Panc1 (cell line): Measurements from ENCODE around the gene VN1R5. TPM values are rescaled to one million over a fixed set of nuclear protein-coding genes. Genes with fewer than 3 reads are reported as not detected.
A peak's percentile ranks its signal among the peaks of the same experiment; 100 is the strongest.

Experiments
- ATAC-seq: fragments of 200-7000 bp; cut with Tn5 transposase; 2 replicates; pipeline ENCODE4 v1.9.1; 2020; ENCODE audit warnings: mild to moderate bottlenecking, moderate library complexity
- BruUV-seq: library from RNA; stranded (reverse); fragments of 400-500 nt; replicated peaks from 2 replicates; lab custom pipeline; 2021; lab: Mats Ljungman, UMichigan
- CTCF ChIA-PET: fragments of 300-600 bp; sonication (Branson Sonifier 250); formaldehyde crosslinking; loops from one replicate; lab custom pipeline; 2022; ENCODE audit warnings: antibody characterized with exemption; lab: Charles Lee
- POLR2A ChIA-PET: fragments of 300-600 bp; sonication (Branson Sonifier 250); formaldehyde crosslinking; loops from one replicate; lab custom pipeline; 2022; ENCODE audit warnings: antibody characterized with exemption; lab: Charles Lee
- DNase-seq: peaks from one replicate; pipeline ENCODE4 v3.0.0-alpha.2; 2010; ENCODE audit warnings: low read depth, low spot score
- H3K27ac ChIP-seq: 2 replicates; pipeline ENCODE4 v1.5.1; 2011; ENCODE audit warnings: mild to moderate bottlenecking, low read length, inconsistent platforms
- H3K27me3 ChIP-seq: fragments of 200-500 bp; sonication (Bioruptor generic); 2 replicates; pipeline ENCODE4 v1.6.0; 2014; ENCODE audit warnings: low read length, inconsistent platforms; ENCODE audit not compliant: control insufficient read depth, insufficient read depth
- H3K36me3 ChIP-seq: fragments of 200-500 bp; sonication (Bioruptor generic); 2 replicates; pipeline ENCODE4 v1.5.1; 2014; ENCODE audit warnings: inconsistent platforms, mild to moderate bottlenecking, low read length, moderate library complexity; ENCODE audit not compliant: control insufficient read depth, insufficient read depth
- H3K4me1 ChIP-seq: 2 replicates; pipeline ENCODE4 v1.5.1; 2011; ENCODE audit warnings: inconsistent platforms, mild to moderate bottlenecking, low read length, moderate library complexity; ENCODE audit not compliant: control insufficient read depth, insufficient read depth
- H3K4me3 ChIP-seq, 2 experiments: 2 replicates each; pipeline ENCODE4 v1.5.1; 2011 to 2012; ENCODE audit warnings: low read depth in 2 of 2, low read length in 2 of 2, mild to moderate bottlenecking in 2 of 2, inconsistent platforms in 1 of 2, moderate library complexity in 1 of 2
- H3K9me3 ChIP-seq: fragments of 200-500 bp; sonication (Bioruptor generic); 2 replicates; pipeline ENCODE4 v1.5.1; 2014; ENCODE audit warnings: low read depth, mild to moderate bottlenecking, inconsistent platforms, low read length, moderate library complexity; ENCODE audit not compliant: control insufficient read depth, insufficient read depth
- CTCF ChIP-seq: fragments of 450-650 bp; IDR thresholded peaks from 2 replicates; pipeline ENCODE4 v1.5.1; 2017; ENCODE audit warnings: mild to moderate bottlenecking
- POLR2AphosphoS5 ChIP-seq: IDR thresholded peaks from 2 replicates; pipeline ENCODE4 v1.6.1; 2012; ENCODE audit warnings: mild to moderate bottlenecking, low read depth, low read length, moderate library complexity
- SIN3A ChIP-seq: IDR thresholded peaks from 2 replicates; pipeline ENCODE4 v1.6.1; 2012; ENCODE audit warnings: low read depth, mild to moderate bottlenecking, low read length, moderate library complexity, borderline replicate concordance; ENCODE audit not compliant: insufficient read depth
- TCF7L2 ChIP-seq: IDR thresholded peaks from 2 replicates; pipeline ENCODE4 v1.6.1; 2011; ENCODE audit warnings: mild to moderate bottlenecking, low read depth, low read length, inconsistent platforms
- in situ Hi-C: cut with HindIII; loops from 2 replicates; pipeline ENCODE4 v1.10.0; 2016; ENCODE audit warnings: low sequenced_read_pairs, low pct_unique_long_range_greater_than_20kb
- intact Hi-C: fragments of 100-400 bp; cut with micrococcal nuclease; formaldehyde crosslinking; loops from one replicate; pipeline ENCODE4 v1.10.0; 2022; ENCODE audit not compliant: unreplicated experiment
- total RNA-seq: library from RNA; stranded (reverse); gene quantifications from one replicate; pipeline ENCODE4 v1.2.1, GENCODE V29; 2021; ENCODE audit not compliant: unreplicated experiment
- TF ChIP-seq, protein P1 (sequence below), 2 experiments: IDR thresholded peaks; 2 replicates each; pipeline ENCODE4 v1.6.1; 2011 to 2012; ENCODE audit warnings: low read depth in 2 of 2, control low read depth in 1 of 2, low read length in 1 of 2, mild to moderate bottlenecking in 1 of 2, moderate library complexity in 1 of 2; ENCODE audit not compliant: insufficient read depth in 1 of 2

VN1R5 gene
- total RNA-seq, 1 experiment from 2014 or later = not detected

DNA sequence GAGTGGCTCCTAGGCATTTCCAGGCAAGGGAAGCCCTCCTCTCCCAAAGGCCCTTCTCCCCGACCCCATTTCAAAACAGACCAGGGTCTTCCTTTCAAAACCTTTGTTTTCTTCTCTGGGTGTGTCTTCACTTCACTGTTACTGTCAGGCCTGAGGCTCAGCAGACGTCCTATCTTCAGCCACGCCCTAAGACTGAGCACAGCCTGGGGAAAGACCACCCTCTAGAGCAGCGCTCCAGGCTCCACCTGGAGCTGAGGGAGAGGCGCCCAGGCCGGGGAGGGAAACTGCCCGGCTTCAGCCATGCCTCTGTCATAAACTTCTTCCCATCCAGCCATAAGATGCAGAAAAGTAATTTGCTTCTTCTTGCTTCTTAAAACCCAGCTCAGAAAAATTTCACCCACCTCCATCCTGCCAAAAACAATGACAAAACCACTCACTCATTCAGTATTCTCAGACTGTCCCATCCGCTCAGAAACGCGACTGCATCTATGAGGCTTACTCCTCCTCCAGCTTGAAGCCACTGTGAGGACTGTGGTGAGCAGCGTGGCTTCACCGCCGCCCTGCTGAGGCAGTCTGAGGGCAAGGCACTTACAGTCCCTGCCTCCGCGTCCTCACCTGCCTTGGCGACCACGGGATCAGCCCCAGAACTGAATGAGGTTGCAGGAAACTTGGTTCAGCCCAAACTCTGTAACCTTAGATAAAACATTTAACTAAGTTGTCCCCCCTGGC, 36.1 kb downstream of the VN1R5 start:
- intact Hi-C loops = no loop called here
- POLR2A ChIA-PET = no interaction called here
- ATAC-seq (0 out of 2 replicates have a peak, but pooled peaks have one; percentile 47), DNase-seq (no peak)
- H3K4me1 ChIP-seq = no peaks in the 10 kb centered on the region
- no peaks in the 10 kb centered on the region; the same call in 1 of the 2 replicates for H3K27me3 ChIP-seq
- BruUV-seq = no TSS peak
- no peaks in the 10 kb centered on the region for H3K36me3 ChIP-seq
- no peaks in the 10 kb centered on the region for H3K9me3 ChIP-seq
- H3K4me3 ChIP-seq = no peak overlapping the region
- CTCF ChIA-PET = no interaction called here
- H3K27ac ChIP-seq = no peak overlapping the region
- in situ Hi-C loops = no loop called here
- TF ChIP-seq, protein P1, sequence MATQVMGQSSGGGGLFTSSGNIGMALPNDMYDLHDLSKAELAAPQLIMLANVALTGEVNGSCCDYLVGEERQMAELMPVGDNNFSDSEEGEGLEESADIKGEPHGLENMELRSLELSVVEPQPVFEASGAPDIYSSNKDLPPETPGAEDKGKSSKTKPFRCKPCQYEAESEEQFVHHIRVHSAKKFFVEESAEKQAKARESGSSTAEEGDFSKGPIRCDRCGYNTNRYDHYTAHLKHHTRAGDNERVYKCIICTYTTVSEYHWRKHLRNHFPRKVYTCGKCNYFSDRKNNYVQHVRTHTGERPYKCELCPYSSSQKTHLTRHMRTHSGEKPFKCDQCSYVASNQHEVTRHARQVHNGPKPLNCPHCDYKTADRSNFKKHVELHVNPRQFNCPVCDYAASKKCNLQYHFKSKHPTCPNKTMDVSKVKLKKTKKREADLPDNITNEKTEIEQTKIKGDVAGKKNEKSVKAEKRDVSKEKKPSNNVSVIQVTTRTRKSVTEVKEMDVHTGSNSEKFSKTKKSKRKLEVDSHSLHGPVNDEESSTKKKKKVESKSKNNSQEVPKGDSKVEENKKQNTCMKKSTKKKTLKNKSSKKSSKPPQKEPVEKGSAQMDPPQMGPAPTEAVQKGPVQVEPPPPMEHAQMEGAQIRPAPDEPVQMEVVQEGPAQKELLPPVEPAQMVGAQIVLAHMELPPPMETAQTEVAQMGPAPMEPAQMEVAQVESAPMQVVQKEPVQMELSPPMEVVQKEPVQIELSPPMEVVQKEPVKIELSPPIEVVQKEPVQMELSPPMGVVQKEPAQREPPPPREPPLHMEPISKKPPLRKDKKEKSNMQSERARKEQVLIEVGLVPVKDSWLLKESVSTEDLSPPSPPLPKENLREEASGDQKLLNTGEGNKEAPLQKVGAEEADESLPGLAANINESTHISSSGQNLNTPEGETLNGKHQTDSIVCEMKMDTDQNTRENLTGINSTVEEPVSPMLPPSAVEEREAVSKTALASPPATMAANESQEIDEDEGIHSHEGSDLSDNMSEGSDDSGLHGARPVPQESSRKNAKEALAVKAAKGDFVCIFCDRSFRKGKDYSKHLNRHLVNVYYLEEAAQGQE (IDR thresholded peaks at IDR 0.05; ENCODE audit: insufficient read depth in 1 of 2, low read depth in 2 of 2, low read length in 1 of 2) = no peak
- TF ChIP-seq CTCF = no peak

DNA sequence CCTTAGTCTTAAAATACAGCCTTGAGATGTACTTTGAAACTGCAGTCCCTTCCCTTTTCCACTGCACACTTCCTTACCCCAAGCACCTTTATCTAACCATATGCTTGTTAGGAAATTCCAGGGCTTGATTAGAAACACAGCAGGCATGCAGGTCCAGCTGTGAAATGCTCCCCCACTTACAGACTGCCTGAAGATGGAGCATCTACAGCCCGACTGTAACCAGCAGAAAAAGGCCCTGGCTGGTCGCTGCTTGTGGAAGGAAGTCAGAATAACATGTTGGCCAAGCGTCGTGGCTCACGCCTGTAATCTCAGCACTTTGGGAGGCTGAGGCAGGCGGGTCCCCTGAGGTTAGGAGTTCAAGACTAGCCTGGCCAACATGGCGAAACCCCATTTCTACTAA, 37.2 kb downstream of the VN1R5 start:
- no peaks in the 10 kb centered on the region for H3K36me3 ChIP-seq
- H3K27me3 ChIP-seq = no peaks in the 10 kb centered on the region; the same call in 1 of the 2 replicates
- CTCF ChIA-PET = no interaction called here
- no peak for TF ChIP-seq CTCF
- no peak for TF ChIP-seq SIN3A
- TF ChIP-seq, protein P1 (IDR thresholded peaks at IDR 0.05; ENCODE audit: insufficient read depth in 1 of 2, low read depth in 2 of 2, low read length in 1 of 2) = no peak
- no peak for TF ChIP-seq POLR2AphosphoS5
- no peak for TF ChIP-seq TCF7L2
- POLR2A ChIA-PET = no interaction called here
- DNase-seq = no peak
- 0 out of 2 replicates have a peak, but pooled peaks have one; percentile 26 for ATAC-seq
- in situ Hi-C loops = no loop called here
- no peaks in the 10 kb centered on the region for H3K9me3 ChIP-seq
- intact Hi-C loops = no loop called here
- H3K4me3 ChIP-seq = no peak overlapping the region
- no TSS peak for BruUV-seq
- no peak overlapping the region for H3K27ac ChIP-seq
- H3K4me1 ChIP-seq = no peaks in the 10 kb centered on the region
